PC-9 (cell line): ENCODE results near the gene LAMB2. TPM values are rescaled to one million over a fixed set of nuclear protein-coding genes. Genes with fewer than 3 reads are reported as not detected.

ENCODE experiments used
- BruUV-seq: library from RNA; stranded (reverse); fragments of 400-500 nt; replicated peaks from 2 replicates; lab custom pipeline; 2021; lab: Mats Ljungman, UMichigan
- CTCF ChIA-PET: fragments of 300-600 bp; sonication (Branson Sonifier 250); formaldehyde crosslinking; loops from one replicate; lab custom pipeline; 2022; ENCODE audit warnings: antibody characterized with exemption; lab: Charles Lee
- POLR2A ChIA-PET: fragments of 300-600 bp; sonication (Branson Sonifier 250); formaldehyde crosslinking; loops from one replicate; lab custom pipeline; 2022; ENCODE audit warnings: antibody characterized with exemption; ENCODE audit not compliant: unreplicated experiment; lab: Charles Lee
- DNase-seq, 2 experiments: peaks; one replicate each; pipeline versions ENCODE4 v3.0.0 to v3.0.0-alpha.2; 2015 to 2022; ENCODE audit warnings: mixed read lengths in 1 of 2
- H2AFZ ChIP-seq: fragments of 200-600 bp; sonication (generic); 2 replicates; pipeline ENCODE4 v1.8.1; 2017; ENCODE audit warnings: antibody characterized with exemption
- H3F3A ChIP-seq: fragments of 200-600 bp; sonication (generic); 2 replicates; pipeline ENCODE4 v1.8.1; 2017; ENCODE audit warnings: antibody characterized with exemption, mild to moderate bottlenecking, low read depth; ENCODE audit not compliant: insufficient read depth
- H3K27ac ChIP-seq: fragments of 200-600 bp; sonication (generic); 2 replicates; pipeline ENCODE4 v1.6.1; 2016; ENCODE audit warnings: mixed run types
- H3K27me3 ChIP-seq: fragments of 200-600 bp; sonication (generic); 2 replicates; pipeline ENCODE4 v1.6.1; 2016; ENCODE audit warnings: low read depth, mixed run types; ENCODE audit not compliant: insufficient read depth
- H3K36me3 ChIP-seq: fragments of 200-600 bp; sonication (generic); 2 replicates; pipeline ENCODE4 v1.6.1; 2016; ENCODE audit warnings: low read depth, mixed run types
- H3K4me1 ChIP-seq: fragments of 200-600 bp; sonication (generic); replicated peaks from 2 replicates; pipeline ENCODE4 v1.6.1; 2016; ENCODE audit warnings: mixed run types; ENCODE audit not compliant: insufficient read depth
- H3K4me2 ChIP-seq: fragments of 200-600 bp; sonication (generic); 2 replicates; pipeline ENCODE4 v1.6.1; 2017; ENCODE audit warnings: mixed run types
- H3K4me3 ChIP-seq: fragments of 200-600 bp; sonication (generic); 2 replicates; pipeline ENCODE4 v1.6.1; 2016; ENCODE audit warnings: mixed run types
- H3K79me2 ChIP-seq: fragments of 200-600 bp; sonication (generic); 2 replicates; pipeline ENCODE4 v1.6.1; 2017; ENCODE audit warnings: low read depth, mixed run types
- H3K9me2 ChIP-seq: fragments of 200-600 bp; sonication (generic); 2 replicates; pipeline ENCODE4 v1.8.1; 2017; ENCODE audit warnings: mild to moderate bottlenecking; ENCODE audit not compliant: insufficient read depth
- H3K9me3 ChIP-seq: fragments of 200-600 bp; sonication (generic); 2 replicates; pipeline ENCODE4 v1.8.1; 2016; ENCODE audit warnings: low read depth; ENCODE audit not compliant: insufficient read depth
- H4K20me1 ChIP-seq: fragments of 200-600 bp; sonication (generic); 2 replicates; pipeline ENCODE4 v1.8.1; 2017; ENCODE audit not compliant: insufficient read depth
- EZH2 ChIP-seq: fragments of 200-600 bp; sonication (generic); IDR thresholded peaks from 2 replicates; pipeline ENCODE4 v1.8.0; 2017; ENCODE audit warnings: antibody characterized with exemption, low read depth
- intact Hi-C: fragments of 100-400 bp; cut with micrococcal nuclease; formaldehyde crosslinking; loops from one replicate; pipeline ENCODE4 v1.10.0; 2022; ENCODE audit not compliant: unreplicated experiment
- total RNA-seq: library from RNA; stranded (reverse); gene quantifications from 2 replicates; pipeline ENCODE4 v1.2.3, GENCODE V29; 2021
- TF ChIP-seq, protein P1 (sequence below): fragments of 200-600 bp; sonication (generic); conservative IDR thresholded peaks from 2 replicates; pipeline ENCODE4 v1.6.1; 2017; ENCODE audit warnings: mixed run types, antibody characterized with exemption, mild to moderate bottlenecking, moderate library complexity

LAMB2 gene
- total RNA-seq, 1 experiment from 2014 or later: 230 TPM

DNA sequence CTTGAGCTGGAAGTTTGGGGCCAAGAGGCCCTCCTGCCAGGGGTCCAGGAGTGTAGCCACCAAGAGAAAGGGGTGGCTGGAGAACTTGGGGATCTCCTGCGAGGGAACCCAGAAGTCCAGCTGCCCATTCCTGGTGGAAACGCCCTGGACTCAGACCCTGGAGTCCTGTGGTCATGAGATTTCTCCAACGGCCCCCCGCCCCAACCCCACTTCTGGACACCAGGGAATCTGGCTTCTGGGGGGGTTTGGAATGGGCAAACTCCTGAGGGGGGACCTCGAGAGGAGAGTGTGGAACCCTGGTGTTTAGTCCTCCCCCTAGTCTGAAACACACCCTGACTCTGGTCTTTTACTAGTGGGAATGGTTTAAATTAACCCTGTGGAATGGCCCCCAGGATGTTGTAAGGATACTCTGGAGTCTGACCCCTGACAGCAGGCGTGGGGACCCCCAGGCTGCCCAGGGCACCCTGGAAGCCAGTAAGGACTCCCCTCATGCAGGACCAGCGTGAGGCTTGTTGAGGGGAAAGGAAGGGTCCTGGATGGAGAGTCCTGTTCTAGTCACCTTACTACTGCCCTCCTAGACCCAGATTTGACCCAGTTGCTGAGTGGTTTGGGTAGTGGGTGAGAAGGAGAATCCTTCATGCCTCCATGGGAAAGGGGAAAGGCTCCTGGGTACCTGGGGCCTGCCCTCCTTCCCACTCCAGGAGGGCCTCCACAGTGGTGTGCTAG, 39.1 kb upstream of the LAMB2 start:
- H3K9me3 ChIP-seq: no peaks in the 10 kb centered on the region
- H3K27me3 ChIP-seq: no peaks in the 10 kb centered on the region
- intact Hi-C loops: loop anchor here (2.0 to 10.0 kb wide), 3 partner anchors 65 to 275 kb away; no protein-coding TSS in a partner anchor
- no peaks in the 10 kb centered on the region for H4K20me1 ChIP-seq
- TF ChIP-seq, protein P1, sequence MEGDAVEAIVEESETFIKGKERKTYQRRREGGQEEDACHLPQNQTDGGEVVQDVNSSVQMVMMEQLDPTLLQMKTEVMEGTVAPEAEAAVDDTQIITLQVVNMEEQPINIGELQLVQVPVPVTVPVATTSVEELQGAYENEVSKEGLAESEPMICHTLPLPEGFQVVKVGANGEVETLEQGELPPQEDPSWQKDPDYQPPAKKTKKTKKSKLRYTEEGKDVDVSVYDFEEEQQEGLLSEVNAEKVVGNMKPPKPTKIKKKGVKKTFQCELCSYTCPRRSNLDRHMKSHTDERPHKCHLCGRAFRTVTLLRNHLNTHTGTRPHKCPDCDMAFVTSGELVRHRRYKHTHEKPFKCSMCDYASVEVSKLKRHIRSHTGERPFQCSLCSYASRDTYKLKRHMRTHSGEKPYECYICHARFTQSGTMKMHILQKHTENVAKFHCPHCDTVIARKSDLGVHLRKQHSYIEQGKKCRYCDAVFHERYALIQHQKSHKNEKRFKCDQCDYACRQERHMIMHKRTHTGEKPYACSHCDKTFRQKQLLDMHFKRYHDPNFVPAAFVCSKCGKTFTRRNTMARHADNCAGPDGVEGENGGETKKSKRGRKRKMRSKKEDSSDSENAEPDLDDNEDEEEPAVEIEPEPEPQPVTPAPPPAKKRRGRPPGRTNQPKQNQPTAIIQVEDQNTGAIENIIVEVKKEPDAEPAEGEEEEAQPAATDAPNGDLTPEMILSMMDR: no peak
- no peaks in the 10 kb centered on the region for H3K9me2 ChIP-seq
- CTCF ChIA-PET: no interaction called here
- DNase-seq: no peak
- POLR2A ChIA-PET: interaction anchor here (1.3 kb wide), 1 partner anchor 77 kb away, joined by 4 read pairs; no protein-coding TSS in a partner anchor
- H3K36me3 ChIP-seq: no peaks in the 10 kb centered on the region
- H3K27ac ChIP-seq: no peak overlapping the region
- peak overlapping the region; percentile 64; the same call in 1 of the 2 replicates for H3K4me2 ChIP-seq
- H3K79me2 ChIP-seq: no peaks in the 10 kb centered on the region
- 0 out of 2 replicates have a peak, but pooled peaks cover under 1% of the 10 kb centered on the region for H3K4me1 ChIP-seq
- no peak overlapping the region for H2AFZ ChIP-seq
- peak overlapping the region; percentile 49; the same call in 1 of the 2 replicates for H3K4me3 ChIP-seq
- no peaks in the 10 kb centered on the region for H3F3A ChIP-seq
- TSS peak; percentile 48 for BruUV-seq

DNA sequence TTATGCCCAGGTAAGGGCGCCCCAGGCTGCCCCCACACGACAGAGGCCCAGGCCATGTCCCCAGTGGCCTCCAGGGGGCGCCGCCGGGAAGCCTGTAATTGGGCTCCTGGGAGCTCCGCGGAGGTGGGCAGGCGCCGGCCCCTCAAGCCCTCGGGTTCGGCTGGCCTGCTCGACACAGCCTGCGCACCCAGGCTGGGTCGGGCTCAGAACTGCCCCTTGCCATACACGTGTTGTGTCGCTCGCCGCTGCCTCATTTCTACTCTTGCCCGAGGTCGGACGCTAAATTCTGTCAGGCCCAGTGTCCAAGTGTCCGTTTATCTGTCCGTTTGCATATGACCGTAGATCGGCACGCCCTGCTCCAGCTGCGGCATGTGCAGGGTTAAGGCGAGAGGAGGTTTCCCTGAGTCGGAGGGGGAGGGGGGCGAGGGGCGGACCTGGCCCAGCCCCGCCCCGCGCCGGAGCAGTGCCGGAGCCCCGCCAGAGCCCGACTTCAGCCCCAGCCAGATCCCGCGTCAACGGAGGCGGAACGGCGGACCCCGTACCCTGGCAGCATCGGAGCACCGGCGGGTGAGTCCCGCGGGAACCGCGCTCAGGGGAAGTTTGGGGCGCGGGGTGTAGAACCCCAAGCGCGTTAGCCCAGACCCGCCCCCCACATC, 38.4 kb upstream of the LAMB2 start, which contains the start of gene KLHDC8B:
Gene KLHDC8B (plus strand): TSS at position 480 of the 656 bp plus-strand sequence. CDS start 1,172 bp downstream, outside the sequence.
- H3F3A ChIP-seq: no peaks in the 10 kb centered on the region
- POLR2A ChIA-PET: interaction anchor here (1.3 kb wide), 1 partner anchor 78 kb away, joined by 4 read pairs; no protein-coding TSS in a partner anchor
- H2AFZ ChIP-seq: peak within 1 kb of the TSS; percentile 58; the same call in 1 of the 2 replicates
- H3K4me3 ChIP-seq: peak within 1 kb of the TSS; percentile 49; the same call in 1 of the 2 replicates
- H4K20me1 ChIP-seq: no peaks in the 10 kb centered on the region
- CTCF ChIA-PET: no interaction called here
- 0 out of 2 replicates have a peak, but pooled peaks cover 5% of the 10 kb centered on the region for H3K4me1 ChIP-seq
- BruUV-seq: no TSS peak
- H3K9me2 ChIP-seq: no peaks in the 10 kb centered on the region
- no peaks in the 10 kb centered on the region for H3K36me3 ChIP-seq
- peak; percentile 33 to 76 for DNase-seq
- no peak within 1 kb of the TSS for H3K27ac ChIP-seq
- no peaks in the 10 kb centered on the region for H3K27me3 ChIP-seq
- H3K79me2 ChIP-seq: 0 out of 2 replicates have a peak, but pooled peaks cover 4% of the 10 kb centered on the region
- peak within 1 kb of the TSS; percentile 64 for H3K4me2 ChIP-seq
- intact Hi-C loops: loop anchor here (2.0 to 10.0 kb wide), 3 partner anchors 66 to 276 kb away; no protein-coding TSS in a partner anchor
- TF ChIP-seq, protein P1: peak; percentile 85
- TF ChIP-seq EZH2: no peak
- H3K9me3 ChIP-seq: no peaks in the 10 kb centered on the region

DNA sequence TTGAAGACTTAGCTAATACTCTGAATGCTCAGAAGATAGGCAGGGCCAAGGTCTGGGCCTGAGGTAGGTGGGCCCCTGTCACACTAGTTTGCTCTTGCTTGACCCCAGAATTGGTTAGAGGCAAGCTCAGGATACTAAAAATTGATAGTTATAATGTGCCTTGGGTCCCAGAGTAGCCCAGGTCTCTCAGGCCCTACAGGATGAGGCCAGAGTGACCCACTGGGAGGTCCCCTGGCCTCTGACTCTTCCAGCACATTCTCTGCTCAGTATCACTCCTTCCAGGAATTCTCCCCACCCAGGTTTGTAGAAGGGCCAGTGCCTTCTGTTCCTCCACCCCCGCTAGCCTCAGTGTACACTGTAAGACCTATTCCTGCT, 37.9 kb upstream of the LAMB2 start:
- intact Hi-C loops: loop anchor here (2.0 to 10.0 kb wide), 3 partner anchors 67 to 276 kb away; no protein-coding TSS in a partner anchor

More for the DNA sequence above, 37.9 kb upstream of the LAMB2 start:
- Histone ChIP-seq H3K27ac (no peak overlapping the region), H3K27me3 (no peaks in the 10 kb centered on the region), H2AFZ (no peak overlapping the region), H3K9me2 (no peaks in the 10 kb centered on the region), H3K9me3 (no peaks in the 10 kb centered on the region), H3K79me2 (peaks cover 6% of the 10 kb centered on the region), H4K20me1 (no peaks in the 10 kb centered on the region), H3K4me1 (0 out of 2 replicates have a peak, but pooled peaks cover 5% of the 10 kb centered on the region), H3K4me2 (peak overlapping the region; percentile 64), H3K36me3 (no peaks in the 10 kb centered on the region), H3F3A (no peaks in the 10 kb centered on the region), H3K4me3 (peak overlapping the region; percentile 49; the same call in 1 of the 2 replicates)
- TF ChIP-seq EZH2: no peak
- TF ChIP-seq, protein P1: no peak
- no peak for DNase-seq
- CTCF ChIA-PET: interaction anchor here (0.7 kb wide), 1 partner anchor 506 kb away, joined by 3 read pairs; no protein-coding TSS in a partner anchor
- BruUV-seq: no TSS peak
- POLR2A ChIA-PET: interaction anchor here (1.3 kb wide), 1 partner anchor 78 kb away, joined by 4 read pairs; no protein-coding TSS in a partner anchor
